ENCODE data around the gene CARD10. TPM values are rescaled to one million over a fixed set of nuclear protein-coding genes. Genes with fewer than 3 reads are reported as not detected.
A peak's percentile ranks its signal among the peaks of the same experiment; 100 is the strongest.

The CARD10 gene
- total and polyA plus RNA-seq, 2 of the 13 experiments (the other 11 are each of a cell fraction or from before 2014, with no cell fraction given), result 35.2 to 55.8 TPM

GRCh38 chr22:37545703-37546436 is 26.7 kb upstream of the CARD10 start:
- ChIA-PET CTCF (ENCODE audit: low intra/inter-chr PET ratio, low total read pairs) (interaction anchor here (0.9 to 4.1 kb wide), 4 partner anchors 17 to 46 kb away, joined by 3 to 39 read pairs (median 14); no protein-coding TSS in a partner anchor), POLR2A (interaction anchor here (0.6 to 16.3 kb wide), 17 partner anchors 17 to 318 kb away, joined by 3 to 976 read pairs (median 4); partner anchors contain the start of genes ANKRD54, CDC42EP1, GGA1 and LGALS2)
- H3K4me2 ChIP-seq (ENCODE audit: low read depth, low read length), result peak overlapping the region; percentile 75
- H4K20me1 ChIP-seq (ENCODE audit: insufficient read depth, low read length), result no peaks in the 10 kb centered on the region
- H2AFZ ChIP-seq (ENCODE audit: low read length), result no peak overlapping the region
- intact Hi-C loops (cut with micrococcal nuclease; ENCODE audit: unreplicated experiment), result loop anchor here (1.0 kb wide), 3 partner anchors 17 to 46 kb away; no protein-coding TSS in a partner anchor
- WGBS (ENCODE audit: low lambda C conversion rate), result 0% methylated on average over 4 of the region's 28 CpGs
- H3K79me2 ChIP-seq (ENCODE audit: insufficient read depth, low read length), result no peaks in the 10 kb centered on the region
- BruUV-seq (replicated peaks), result no TSS peak
- ATAC-seq, result peak; percentile 76
- H3K4me3 ChIP-seq (replicated peaks in 1 of 3; ENCODE audit: insufficient read depth in 1 of 3, low read depth in 2 of 3, low read length in 3 of 3), result peak overlapping the region; percentile 32 to 70 (median 39); a peak in 5 of 6 replicates
- peak overlapping the region; percentile 62 for H3K9ac ChIP-seq (ENCODE audit: insufficient read depth, low read depth, low read length)
- peaks cover 89% of the 10 kb centered on the region for H3K4me1 ChIP-seq (ENCODE audit: insufficient read depth, low read length)
- FAIRE-seq, result peak; percentile 66
- H3K36me3 ChIP-seq (replicated peaks in 1 of 2; ENCODE audit: control insufficient read depth in 1 of 2, insufficient read depth in 2 of 2, low read length in 2 of 2), result no peaks in the 10 kb centered on the region
- peak overlapping the region; percentile 90 for H3K27ac ChIP-seq (ENCODE audit: extremely low read length, insufficient read depth, low read length)
- no peaks in the 10 kb centered on the region for H3K27me3 ChIP-seq (ENCODE audit: control insufficient read depth in 1 of 2, insufficient read depth in 2 of 2, low read length in 2 of 2)
- peak; percentile 91 for DNase-seq (ENCODE audit: low spot score)
- in situ Hi-C loops (cut with HindIII; ENCODE audit: extremely low pct_ligation_motif_present, low pct_unique_long_range_greater_than_20kb), result loop anchor here (10.0 kb wide), 1 partner anchor 59 kb away; the partner anchor contains the start of gene GGA1
- no peaks in the 10 kb centered on the region for H3K9me3 ChIP-seq (ENCODE audit: low read length)
- peak; percentile 63; the same call in 1 of the 2 replicates for TF ChIP-seq PRDM10 (CRISPR knock-in tag; IDR thresholded peaks at IDR 0.05; ENCODE audit: low read depth)
- no peak for TF ChIP-seq MTF1 (CRISPR knock-in tag; IDR thresholded peaks at IDR 0.05)
- TF ChIP-seq ATF7-NPFF (CRISPR knock-in tag; IDR thresholded peaks at IDR 0.05; ENCODE audit: low read depth), result peak; percentile 3; the same call in 1 of the 2 replicates
- TF ChIP-seq ARID2 (CRISPR knock-in tag; IDR thresholded peaks at IDR 0.05; ENCODE audit: borderline replicate concordance), result no peak
- TF ChIP-seq, protein P1, sequence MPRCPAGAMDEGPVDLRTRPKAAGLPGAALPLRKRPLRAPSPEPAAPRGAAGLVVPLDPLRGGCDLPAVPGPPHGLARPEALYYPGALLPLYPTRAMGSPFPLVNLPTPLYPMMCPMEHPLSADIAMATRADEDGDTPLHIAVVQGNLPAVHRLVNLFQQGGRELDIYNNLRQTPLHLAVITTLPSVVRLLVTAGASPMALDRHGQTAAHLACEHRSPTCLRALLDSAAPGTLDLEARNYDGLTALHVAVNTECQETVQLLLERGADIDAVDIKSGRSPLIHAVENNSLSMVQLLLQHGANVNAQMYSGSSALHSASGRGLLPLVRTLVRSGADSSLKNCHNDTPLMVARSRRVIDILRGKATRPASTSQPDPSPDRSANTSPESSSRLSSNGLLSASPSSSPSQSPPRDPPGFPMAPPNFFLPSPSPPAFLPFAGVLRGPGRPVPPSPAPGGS (CRISPR knock-in tag; IDR thresholded peaks at IDR 0.05), result no peak; the same call in 1 of the 2 replicates
- peak; percentile 89 for TF ChIP-seq ZNF772 (CRISPR knock-in tag; IDR thresholded peaks at IDR 0.05)
- TF ChIP-seq ZFP90 (CRISPR knock-in tag; IDR thresholded peaks at IDR 0.05; ENCODE audit: borderline replicate concordance), result peak; percentile 68; the same call in 1 of the 2 replicates
- no peak for TF ChIP-seq PAWR (CRISPR knock-in tag; IDR thresholded peaks at IDR 0.05; ENCODE audit: borderline replicate concordance)
- TF ChIP-seq NBN (conservative IDR thresholded peaks at IDR 0.05), result no peak
- TF ChIP-seq TOPORS (CRISPR knock-in tag; IDR thresholded peaks at IDR 0.05), result no peak
- peak; percentile 87 for TF ChIP-seq FOSL2 (CRISPR knock-in tag; IDR thresholded peaks at IDR 0.05)
- peak; percentile 73; the same call in 1 of the 2 replicates for TF ChIP-seq ZNF605 (CRISPR knock-in tag; IDR thresholded peaks at IDR 0.05)
- TF ChIP-seq, protein P2, sequence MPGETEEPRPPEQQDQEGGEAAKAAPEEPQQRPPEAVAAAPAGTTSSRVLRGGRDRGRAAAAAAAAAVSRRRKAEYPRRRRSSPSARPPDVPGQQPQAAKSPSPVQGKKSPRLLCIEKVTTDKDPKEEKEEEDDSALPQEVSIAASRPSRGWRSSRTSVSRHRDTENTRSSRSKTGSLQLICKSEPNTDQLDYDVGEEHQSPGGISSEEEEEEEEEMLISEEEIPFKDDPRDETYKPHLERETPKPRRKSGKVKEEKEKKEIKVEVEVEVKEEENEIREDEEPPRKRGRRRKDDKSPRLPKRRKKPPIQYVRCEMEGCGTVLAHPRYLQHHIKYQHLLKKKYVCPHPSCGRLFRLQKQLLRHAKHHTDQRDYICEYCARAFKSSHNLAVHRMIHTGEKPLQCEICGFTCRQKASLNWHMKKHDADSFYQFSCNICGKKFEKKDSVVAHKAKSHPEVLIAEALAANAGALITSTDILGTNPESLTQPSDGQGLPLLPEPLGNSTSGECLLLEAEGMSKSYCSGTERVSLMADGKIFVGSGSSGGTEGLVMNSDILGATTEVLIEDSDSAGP (CRISPR knock-in tag; IDR thresholded peaks at IDR 0.05; ENCODE audit: borderline replicate concordance), result peak; percentile 92
- TF ChIP-seq ZBTB7B (CRISPR knock-in tag; IDR thresholded peaks at IDR 0.05), result peak; percentile 99

All from HepG2 (cell line).